Endometrial microvascular endothelial cells (primary cell): ENCODE results near the gene ADCY5. TPM values are rescaled to one million over a fixed set of nuclear protein-coding genes. Genes with fewer than 3 reads are reported as not detected.
"Not testable (repeated sequence)": the region's sequence is repeated elsewhere in the genome, so short reads cannot be mapped to it uniquely, and the experiment has no call there.

Experiments
- in situ Hi-C: cut with HindIII; loops from 2 replicates; pipeline ENCODE4 v1.10.0; 2017; ENCODE audit warnings: low sequenced_read_pairs, low pct_unique_long_range_greater_than_20kb; ENCODE audit errors: inconsistent ontology term
- total RNA-seq: library from RNA; depleted of rRNA; stranded (reverse); fragments of >200 nt; gene quantifications from one replicate; pipeline ENCODE4 v1.2.3, GENCODE V29; 2015; ENCODE audit errors: inconsistent ontology term

The ADCY5 gene
- total RNA-seq, 1 donor from 2014 or later = not detected

- in situ Hi-C loops = no loop called here
These were observed 178.1 kb downstream of the ADCY5 start for GRCh38 chr3:123270818-123271217.

GRCh38 chr3:123267821-123268220 lies 181.1 kb downstream of the ADCY5 start:
- in situ Hi-C loops = no loop called here

- in situ Hi-C loops = no loop called here
These were observed 184.9 kb downstream of the ADCY5 start for GRCh38 chr3:123263941-123264340.

GRCh38 chr3:123262868-123263267 lies 186.0 kb downstream of the ADCY5 start:
- in situ Hi-C loops = no loop called here

GRCh38 chr3:123262226-123262625 lies 186.7 kb downstream of the ADCY5 start:
- in situ Hi-C loops = no loop called here

GRCh38 chr3:123261666-123262065 lies 187.2 kb downstream of the ADCY5 start:
- in situ Hi-C loops = no loop called here

GRCh38 chr3:123258811-123259420 lies 190.0 kb downstream of the ADCY5 start:
- in situ Hi-C loops = no loop called here

GRCh38 chr3:123258359-123258758 lies 190.5 kb downstream of the ADCY5 start:
- in situ Hi-C loops = no loop called here

- in situ Hi-C loops = no loop called here
These were observed 192.6 kb downstream of the ADCY5 start for GRCh38 chr3:123256256-123256655.

GRCh38 chr3:123246866-123247265 lies 202.0 kb downstream of the ADCY5 start:
- in situ Hi-C loops = no loop called here

- in situ Hi-C loops = no loop called here
These were observed 204.8 kb downstream of the ADCY5 start for GRCh38 chr3:123244128-123244527.

GRCh38 chr3:123239756-123240155 lies 209.1 kb downstream of the ADCY5 start:
- in situ Hi-C loops = no loop called here

GRCh38 chr3:123239186-123239585 lies 209.7 kb downstream of the ADCY5 start:
- in situ Hi-C loops = not testable (repeated sequence)

- in situ Hi-C loops = no loop called here
These were observed 212.0 kb downstream of the ADCY5 start for GRCh38 chr3:123236902-123237301.

Other genes starting within 250 kb of the ADCY5 start
- 52.3 TPM for gene SEC22A, start 247.1 kb downstream of the ADCY5 start, total RNA-seq
- gene HACD2, start 136.0 kb upstream of the ADCY5 start, total RNA-seq = 33.8 TPM